ENCODE data around the gene IL26.

- TF ChIP-seq, protein P1, sequence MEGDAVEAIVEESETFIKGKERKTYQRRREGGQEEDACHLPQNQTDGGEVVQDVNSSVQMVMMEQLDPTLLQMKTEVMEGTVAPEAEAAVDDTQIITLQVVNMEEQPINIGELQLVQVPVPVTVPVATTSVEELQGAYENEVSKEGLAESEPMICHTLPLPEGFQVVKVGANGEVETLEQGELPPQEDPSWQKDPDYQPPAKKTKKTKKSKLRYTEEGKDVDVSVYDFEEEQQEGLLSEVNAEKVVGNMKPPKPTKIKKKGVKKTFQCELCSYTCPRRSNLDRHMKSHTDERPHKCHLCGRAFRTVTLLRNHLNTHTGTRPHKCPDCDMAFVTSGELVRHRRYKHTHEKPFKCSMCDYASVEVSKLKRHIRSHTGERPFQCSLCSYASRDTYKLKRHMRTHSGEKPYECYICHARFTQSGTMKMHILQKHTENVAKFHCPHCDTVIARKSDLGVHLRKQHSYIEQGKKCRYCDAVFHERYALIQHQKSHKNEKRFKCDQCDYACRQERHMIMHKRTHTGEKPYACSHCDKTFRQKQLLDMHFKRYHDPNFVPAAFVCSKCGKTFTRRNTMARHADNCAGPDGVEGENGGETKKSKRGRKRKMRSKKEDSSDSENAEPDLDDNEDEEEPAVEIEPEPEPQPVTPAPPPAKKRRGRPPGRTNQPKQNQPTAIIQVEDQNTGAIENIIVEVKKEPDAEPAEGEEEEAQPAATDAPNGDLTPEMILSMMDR (conservative IDR thresholded peaks at IDR 0.05) = no peak
- TF ChIP-seq EZH2 (IDR thresholded peaks at IDR 0.05; ENCODE audit: low read depth) = no peak
These were observed 59.2 kb downstream of the IL26 start for GRCh38 chr12:68166317-68166831.

All from PC-9 (cell line).